ENCODE data around the gene UBE2N.

UBE2N gene

DNA sequence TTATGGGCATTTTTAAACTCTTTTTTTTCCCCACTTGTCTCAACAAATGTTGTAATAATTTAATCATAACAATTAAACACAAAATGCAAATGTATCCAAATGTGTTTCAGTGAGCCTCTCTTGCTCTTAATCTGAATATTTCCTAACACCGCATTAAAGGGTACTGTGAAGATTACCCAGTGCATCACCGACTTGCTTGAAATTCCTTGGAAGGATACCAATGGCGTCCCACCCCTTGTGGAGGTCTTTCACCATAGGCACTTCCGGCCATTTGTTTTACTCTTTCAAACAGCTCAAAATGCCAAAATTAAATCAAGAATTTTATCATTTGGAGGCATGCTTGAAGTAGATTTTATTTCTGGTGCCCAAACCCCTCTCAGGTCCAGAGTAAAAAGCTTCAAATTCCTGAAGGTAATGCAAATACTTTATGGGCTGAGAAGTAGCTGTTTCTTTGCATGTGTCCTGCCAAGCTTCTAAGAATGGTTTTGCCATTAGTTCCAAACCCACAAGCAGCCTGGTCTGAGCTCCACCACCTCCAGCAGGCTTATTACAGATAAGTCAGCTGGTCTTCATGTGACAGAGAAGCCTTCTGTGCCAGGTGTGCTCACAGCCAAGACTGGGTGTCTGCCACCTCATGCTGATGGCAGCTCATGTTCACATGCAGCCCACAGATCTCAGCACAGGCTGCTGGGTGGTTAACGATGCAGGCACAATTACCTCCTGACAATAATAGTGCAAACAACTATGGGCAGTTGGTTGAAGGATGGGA lies 80.4 kb downstream of the UBE2N start:
- no peak overlapping the region for H3K27ac ChIP-seq
- no peaks in the 10 kb centered on the region for H3K9me3 ChIP-seq
- H3K27me3 ChIP-seq: no peaks in the 10 kb centered on the region
- H3K36me3 ChIP-seq: no peaks in the 10 kb centered on the region
- H3K4me3 ChIP-seq (ENCODE audit: low read depth in 1 of 2, low read length in 1 of 2): no peak overlapping the region
- H3K4me1 ChIP-seq (ENCODE audit: control insufficient read depth in 1 of 2, insufficient read depth in 1 of 2, low read depth in 1 of 2, low read length in 1 of 2): no peaks in the 10 kb centered on the region
- TF ChIP-seq, protein P1, sequence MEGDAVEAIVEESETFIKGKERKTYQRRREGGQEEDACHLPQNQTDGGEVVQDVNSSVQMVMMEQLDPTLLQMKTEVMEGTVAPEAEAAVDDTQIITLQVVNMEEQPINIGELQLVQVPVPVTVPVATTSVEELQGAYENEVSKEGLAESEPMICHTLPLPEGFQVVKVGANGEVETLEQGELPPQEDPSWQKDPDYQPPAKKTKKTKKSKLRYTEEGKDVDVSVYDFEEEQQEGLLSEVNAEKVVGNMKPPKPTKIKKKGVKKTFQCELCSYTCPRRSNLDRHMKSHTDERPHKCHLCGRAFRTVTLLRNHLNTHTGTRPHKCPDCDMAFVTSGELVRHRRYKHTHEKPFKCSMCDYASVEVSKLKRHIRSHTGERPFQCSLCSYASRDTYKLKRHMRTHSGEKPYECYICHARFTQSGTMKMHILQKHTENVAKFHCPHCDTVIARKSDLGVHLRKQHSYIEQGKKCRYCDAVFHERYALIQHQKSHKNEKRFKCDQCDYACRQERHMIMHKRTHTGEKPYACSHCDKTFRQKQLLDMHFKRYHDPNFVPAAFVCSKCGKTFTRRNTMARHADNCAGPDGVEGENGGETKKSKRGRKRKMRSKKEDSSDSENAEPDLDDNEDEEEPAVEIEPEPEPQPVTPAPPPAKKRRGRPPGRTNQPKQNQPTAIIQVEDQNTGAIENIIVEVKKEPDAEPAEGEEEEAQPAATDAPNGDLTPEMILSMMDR (IDR thresholded peaks at IDR 0.05): no peak

DNA sequence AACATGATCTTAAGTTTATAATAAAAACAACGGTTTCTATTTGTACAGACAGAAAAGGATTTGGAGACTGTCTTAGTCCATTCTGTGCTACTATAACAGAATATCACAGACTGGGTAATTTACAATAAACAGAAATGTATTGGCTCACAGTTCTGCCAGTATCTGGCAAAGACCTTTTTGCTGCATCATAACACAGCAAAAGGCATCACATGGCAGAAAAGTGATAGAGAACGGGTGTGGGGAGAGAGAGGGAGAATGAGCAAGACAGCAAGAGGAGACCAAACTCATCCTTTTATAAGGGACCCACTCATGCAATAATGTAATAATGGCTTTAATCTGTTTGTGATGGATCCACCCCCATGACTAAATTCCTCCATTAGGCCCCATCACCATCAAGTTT lies 81.1 kb downstream of the UBE2N start:
- Histone ChIP-seq H3K27ac (no peak overlapping the region), H3K36me3 (no peaks in the 10 kb centered on the region), H3K4me3 (ENCODE audit: low read depth in 1 of 2, low read length in 1 of 2) (no peak overlapping the region), H3K4me1 (ENCODE audit: control insufficient read depth in 1 of 2, insufficient read depth in 1 of 2, low read depth in 1 of 2, low read length in 1 of 2) (no peaks in the 10 kb centered on the region), H3K27me3 (no peaks in the 10 kb centered on the region), H3K9me3 (no peaks in the 10 kb centered on the region)
- TF ChIP-seq, protein P1 (IDR thresholded peaks at IDR 0.05): no peak

DNA sequence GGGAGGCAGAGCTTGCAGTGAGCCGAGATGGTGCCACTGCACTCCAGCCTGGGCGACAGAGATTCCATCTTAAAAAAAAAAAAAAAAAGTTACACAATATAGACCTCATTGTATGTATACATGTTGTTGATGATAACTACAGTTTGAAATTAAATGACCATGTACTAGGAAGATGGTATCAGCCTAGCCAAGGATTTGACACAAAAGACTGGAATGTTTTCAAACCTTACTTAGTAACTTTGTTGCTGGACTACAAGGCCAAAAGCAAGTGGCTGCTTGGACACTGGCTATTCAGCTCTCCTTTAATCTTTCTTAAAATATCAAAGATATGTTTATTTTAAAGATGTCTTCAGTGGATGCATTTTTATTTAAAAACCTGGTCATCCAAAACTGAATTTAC lies 82.9 kb downstream of the UBE2N start:
- H3K27ac ChIP-seq: no peak overlapping the region
- H3K36me3 ChIP-seq: no peaks in the 10 kb centered on the region
- no peaks in the 10 kb centered on the region for H3K9me3 ChIP-seq
- H3K4me3 ChIP-seq (ENCODE audit: low read depth in 1 of 2, low read length in 1 of 2): no peak overlapping the region
- TF ChIP-seq, protein P1 (IDR thresholded peaks at IDR 0.05): no peak
- no peaks in the 10 kb centered on the region for H3K4me1 ChIP-seq (ENCODE audit: control insufficient read depth in 1 of 2, insufficient read depth in 1 of 2, low read depth in 1 of 2, low read length in 1 of 2)
- H3K27me3 ChIP-seq: no peaks in the 10 kb centered on the region

DNA sequence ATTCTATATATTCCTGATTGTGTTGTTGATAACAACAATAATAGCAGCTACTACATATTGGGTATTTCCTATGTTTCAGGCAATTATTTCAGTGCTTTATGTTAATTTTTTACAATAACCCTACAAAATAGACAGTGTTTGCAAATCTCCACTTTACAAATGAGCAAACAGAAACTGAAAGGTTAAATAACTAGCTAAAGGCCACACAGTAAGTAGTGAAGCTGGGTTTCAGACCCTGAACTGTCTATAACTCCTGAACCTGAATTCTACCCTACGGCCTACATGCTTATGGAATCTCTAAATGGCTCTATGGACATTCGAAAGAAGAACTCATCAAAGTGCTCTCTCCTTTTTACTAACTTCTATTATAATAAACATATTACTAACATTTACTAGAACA lies 83.7 kb downstream of the UBE2N start:
- H3K27me3 ChIP-seq: no peaks in the 10 kb centered on the region
- H3K27ac ChIP-seq: no peak overlapping the region
- TF ChIP-seq, protein P1 (IDR thresholded peaks at IDR 0.05): no peak
- no peaks in the 10 kb centered on the region for H3K36me3 ChIP-seq
- H3K4me1 ChIP-seq (ENCODE audit: control insufficient read depth in 1 of 2, insufficient read depth in 1 of 2, low read depth in 1 of 2, low read length in 1 of 2): no peaks in the 10 kb centered on the region
- H3K4me3 ChIP-seq (ENCODE audit: low read depth in 1 of 2, low read length in 1 of 2): no peak overlapping the region
- no peaks in the 10 kb centered on the region for H3K9me3 ChIP-seq

DNA sequence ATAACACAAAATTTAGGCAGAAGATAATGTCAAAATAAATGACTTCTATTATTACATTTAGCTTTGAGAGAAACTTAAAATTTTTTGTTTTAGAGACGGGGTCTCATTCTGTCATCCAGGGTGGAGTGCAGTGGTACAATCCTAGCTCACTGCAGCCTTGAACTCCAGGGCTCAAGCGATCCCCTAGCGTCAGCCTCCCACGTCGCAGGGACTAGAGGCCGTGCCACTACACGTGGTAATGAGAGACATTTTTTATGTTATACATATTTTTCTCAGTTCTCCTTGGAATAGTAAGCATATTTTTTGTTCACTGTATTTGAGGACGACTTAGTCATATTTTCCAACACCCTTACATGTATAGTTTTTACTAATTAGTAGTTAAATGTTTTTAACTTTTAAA lies 85.5 kb downstream of the UBE2N start:
- no peak overlapping the region for H3K27ac ChIP-seq
- H3K4me3 ChIP-seq (ENCODE audit: low read depth in 1 of 2, low read length in 1 of 2): no peak overlapping the region
- no peaks in the 10 kb centered on the region for H3K36me3 ChIP-seq
- H3K27me3 ChIP-seq: no peaks in the 10 kb centered on the region
- H3K4me1 ChIP-seq (ENCODE audit: control insufficient read depth in 1 of 2, insufficient read depth in 1 of 2, low read depth in 1 of 2, low read length in 1 of 2): no peaks in the 10 kb centered on the region
- no peaks in the 10 kb centered on the region for H3K9me3 ChIP-seq
- TF ChIP-seq, protein P1 (IDR thresholded peaks at IDR 0.05): no peak
